Ishikawa (cell line): ENCODE measurements around the gene NANOS3.

Experiments
- CEBPB ChIP-seq: IDR thresholded peaks from 2 replicates; pipeline ENCODE4 v1.6.1; 2012
- CREB1 ChIP-seq: IDR thresholded peaks from 2 replicates; pipeline ENCODE4 v1.6.1; 2012; ENCODE audit warnings: low read depth
- EGR1 ChIP-seq: IDR thresholded peaks from 2 replicates; pipeline ENCODE4 v1.6.1; 2012
- EP300 ChIP-seq: IDR thresholded peaks from 2 replicates; pipeline ENCODE4 v1.6.1; 2012; ENCODE audit warnings: borderline replicate concordance
- FOXM1 ChIP-seq: IDR thresholded peaks from 2 replicates; pipeline ENCODE4 v1.6.1; 2012; ENCODE audit warnings: low read depth, borderline replicate concordance
- NFIC ChIP-seq: IDR thresholded peaks from 2 replicates; pipeline ENCODE4 v1.6.1; 2012
- RAD21 ChIP-seq: IDR thresholded peaks from 2 replicates; pipeline ENCODE4 v1.6.1; 2012; ENCODE audit warnings: low read depth
- REST ChIP-seq: IDR thresholded peaks from 2 replicates; pipeline ENCODE4 v1.6.1; 2012; ENCODE audit warnings: low read depth, mild to moderate bottlenecking
- TAF1 ChIP-seq: IDR thresholded peaks from 2 replicates; pipeline ENCODE4 v1.6.1; 2012; ENCODE audit warnings: low read depth, mild to moderate bottlenecking
- TCF12 ChIP-seq: IDR thresholded peaks from 2 replicates; pipeline ENCODE4 v1.6.1; 2012; ENCODE audit warnings: low read depth
- TEAD4 ChIP-seq: IDR thresholded peaks from 2 replicates; pipeline ENCODE4 v1.6.1; 2012
- USF1 ChIP-seq: IDR thresholded peaks from 2 replicates; pipeline ENCODE4 v1.6.1; 2012
- YY1 ChIP-seq: IDR thresholded peaks from 2 replicates; pipeline ENCODE4 v1.6.1; 2012; ENCODE audit warnings: low read depth
- ZBTB7A ChIP-seq: IDR thresholded peaks from 2 replicates; pipeline ENCODE4 v1.6.1; 2012; ENCODE audit warnings: low read depth
- TF ChIP-seq, protein P1 (sequence below): IDR thresholded peaks from 2 replicates; pipeline ENCODE4 v1.6.1; 2012

NANOS3 gene

GRCh38 chr19:13872695-13873389, 4.1 kb upstream of the NANOS3 start:
- TF ChIP-seq USF1 (no peak), TAF1 (no peak), REST (no peak), CREB1 (no peak), CEBPB (no peak), EGR1 (no peak), FOXM1 (no peak)

- TF ChIP-seq EGR1 (no peak), ZBTB7A (no peak), YY1 (no peak), EP300 (no peak), RAD21 (no peak), CREB1 (no peak), TCF12 (no peak), USF1 (no peak), FOXM1 (no peak), TAF1 (no peak), REST (no peak), NFIC (no peak), CEBPB (no peak), TEAD4 (no peak)
- TF ChIP-seq, protein P1, sequence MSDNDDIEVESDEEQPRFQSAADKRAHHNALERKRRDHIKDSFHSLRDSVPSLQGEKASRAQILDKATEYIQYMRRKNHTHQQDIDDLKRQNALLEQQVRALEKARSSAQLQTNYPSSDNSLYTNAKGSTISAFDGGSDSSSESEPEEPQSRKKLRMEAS: no peak
These were observed 3.0 kb upstream of the NANOS3 start for GRCh38 chr19:13873834-13874515.

DNA sequence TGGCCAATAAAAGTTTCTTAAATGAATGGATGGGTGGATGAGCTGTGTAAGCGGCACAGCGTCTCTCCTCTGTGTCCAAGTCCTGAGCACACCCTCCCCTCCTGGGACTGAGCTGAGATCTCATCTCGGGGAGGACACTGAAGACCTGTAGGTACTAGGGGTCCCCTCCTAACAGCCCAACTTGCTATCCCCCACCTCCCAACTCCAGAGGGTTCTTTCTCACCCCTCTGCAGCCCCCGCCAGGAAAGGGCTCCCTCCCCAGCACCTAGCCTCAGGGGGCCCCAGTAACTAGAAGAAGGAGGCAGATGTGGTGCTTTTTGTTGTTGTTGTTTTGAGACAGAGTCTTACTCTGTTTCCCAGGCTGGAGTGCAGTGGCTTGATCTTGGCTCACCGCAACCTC, 1.1 kb upstream of the NANOS3 start:
- TF ChIP-seq TAF1: no peak
- TF ChIP-seq USF1: no peak
- TF ChIP-seq ZBTB7A: no peak
- no peak for TF ChIP-seq EGR1
- TF ChIP-seq NFIC: no peak
- TF ChIP-seq RAD21: no peak
- TF ChIP-seq, protein P1: no peak
- TF ChIP-seq CREB1: no peak

DNA sequence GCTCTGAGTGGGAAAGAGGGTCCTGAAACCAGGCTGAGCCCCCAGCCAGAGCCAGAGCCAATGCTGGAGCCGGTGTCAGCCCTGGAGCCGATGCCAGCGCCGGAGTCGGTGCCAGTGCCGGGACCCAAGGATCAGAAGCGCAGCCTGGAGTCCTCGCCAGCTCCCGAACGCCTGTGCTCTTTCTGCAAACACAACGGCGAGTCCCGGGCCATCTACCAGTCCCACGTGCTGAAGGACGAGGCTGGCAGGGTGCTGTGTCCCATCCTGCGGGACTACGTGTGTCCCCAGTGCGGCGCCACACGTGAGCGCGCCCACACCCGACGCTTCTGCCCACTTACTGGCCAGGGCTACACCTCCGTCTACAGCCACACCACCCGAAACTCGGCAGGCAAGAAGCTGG, 369 bp downstream of the NANOS3 start:
- TF ChIP-seq YY1: no peak
- no peak for TF ChIP-seq NFIC

- TF ChIP-seq NFIC (no peak), TAF1 (no peak), EGR1 (no peak), TEAD4 (peak; percentile 17; the same call in 1 of the 2 replicates), USF1 (peak; percentile 51), YY1 (no peak; the same call in 1 of the 2 replicates), TCF12 (no peak), FOXM1 (no peak), REST (no peak), EP300 (no peak), CEBPB (peak; percentile 21; the same call in 1 of the 2 replicates), ZBTB7A (peak; percentile 55; the same call in 1 of the 2 replicates), RAD21 (peak; percentile 88), CREB1 (no peak)
- TF ChIP-seq, protein P1: no peak
These were observed 3.4 kb downstream of the NANOS3 start for GRCh38 chr19:13880059-13881043.
